Amniotic stem cell (primary cell): ENCODE measurements around the gene CDON.
"Not testable (repeated sequence)": the region's sequence is repeated elsewhere in the genome, so short reads cannot be mapped to it uniquely, and the experiment has no call there.

ENCODE experiments used
- DNase-seq: peaks from one replicate; lab custom pipeline; 2025; lab: John Stamatoyannopoulos, UW

The CDON gene

GRCh38 chr11:125995313-125995712 is 67.4 kb downstream of the CDON start:
- no peak for DNase-seq

GRCh38 chr11:125994509-125994908 is 68.2 kb downstream of the CDON start:
- DNase-seq = no peak

GRCh38 chr11:125992893-125993292 is 69.8 kb downstream of the CDON start:
- no peak for DNase-seq

- no peak for DNase-seq
Measured at GRCh38 chr11:125990244-125990643, 72.4 kb downstream of the CDON start.

GRCh38 chr11:125987066-125987641 is 75.5 kb downstream of the CDON start:
- no peak for DNase-seq

- not testable (repeated sequence) for DNase-seq
Measured at GRCh38 chr11:125985956-125986355, 76.7 kb downstream of the CDON start.

GRCh38 chr11:125982348-125982730 is 80.3 kb downstream of the CDON start:
- no peak for DNase-seq

- no peak for DNase-seq
Measured at GRCh38 chr11:125980436-125980835, 82.2 kb downstream of the CDON start.

GRCh38 chr11:125979511-125979910 is 83.2 kb downstream of the CDON start:
- DNase-seq = no peak

- DNase-seq = no peak
Measured at GRCh38 chr11:125978778-125979407, 83.8 kb downstream of the CDON start.

- no peak for DNase-seq
Measured at GRCh38 chr11:125978181-125978716, 84.4 kb downstream of the CDON start.

GRCh38 chr11:125977333-125977732 is 85.3 kb downstream of the CDON start:
- DNase-seq = no peak

GRCh38 chr11:125976156-125976555 is 86.5 kb downstream of the CDON start:
- no peak for DNase-seq

- DNase-seq = no peak
Measured at GRCh38 chr11:125975634-125976033, 87.0 kb downstream of the CDON start.

- no peak for DNase-seq
Measured at GRCh38 chr11:125974284-125974683, 88.4 kb downstream of the CDON start.

GRCh38 chr11:125971618-125972017 is 91.0 kb downstream of the CDON start:
- no peak for DNase-seq

- no peak for DNase-seq
Measured at GRCh38 chr11:125968354-125968753, 94.3 kb downstream of the CDON start.

- no peak for DNase-seq
Measured at GRCh38 chr11:125967515-125967914, 95.2 kb downstream of the CDON start.

GRCh38 chr11:125960771-125961170 is 101.9 kb downstream of the CDON start:
- DNase-seq = no peak

- DNase-seq = no peak
Measured at GRCh38 chr11:125959931-125960330, 102.7 kb downstream of the CDON start.

- no peak for DNase-seq
Measured at GRCh38 chr11:125959511-125959910, 103.2 kb downstream of the CDON start.

- no peak for DNase-seq
Measured at GRCh38 chr11:125958872-125959400, 103.7 kb downstream of the CDON start.

GRCh38 chr11:125957618-125958332 is 104.9 kb downstream of the CDON start:
- no peak for DNase-seq
